H1 (cell line): ENCODE results near the gene ATP6V1A. TPM values are rescaled to one million over a fixed set of nuclear protein-coding genes. Genes with fewer than 3 reads are reported as not detected.

Experiments used
- CTCF ChIA-PET: fragments of 300-600 bp; sonication (Branson Sonifier 250); formaldehyde crosslinking; loops from one replicate; lab custom pipeline; 2021; ENCODE audit not compliant: partially characterized antibody; lab: Charles Lee
- POLR2A ChIA-PET: fragments of 300-600 bp; sonication (Branson Sonifier 250); formaldehyde crosslinking; loops from one replicate; lab custom pipeline; 2021; ENCODE audit warnings: inconsistent platforms; ENCODE audit not compliant: partially characterized antibody; lab: Charles Lee
- DNase-seq, 2 experiments: peaks; one replicate each; pipeline versions ENCODE4 v3.0.0 to v3.0.0-alpha.2; 2010 to 2022; ENCODE audit warnings: low spot score in 2 of 2, low read depth in 1 of 2, mixed read lengths in 1 of 2
- FAIRE-seq: peaks from 2 replicates; lab custom pipeline; 2011; peaks lifted over from hg19 to GRCh38; lab: Jason Lieb, UNC
- H2AFZ ChIP-seq: 2 replicates; pipeline ENCODE4 v1.8.1; 2012; ENCODE audit warnings: low read length, inconsistent platforms
- H2AK5ac ChIP-seq: 2 replicates; pipeline ENCODE4 v1.6.1; 2013; ENCODE audit warnings: low read depth, low read length
- H2BK120ac ChIP-seq: replicated peaks from 2 replicates; pipeline ENCODE3; 2013; ENCODE audit warnings: low read depth, low read length, inconsistent platforms
- H2BK12ac ChIP-seq: 2 replicates; pipeline ENCODE4 v1.6.1; 2013; ENCODE audit warnings: low read depth, low read length
- H2BK15ac ChIP-seq: 2 replicates; pipeline ENCODE4 v1.6.1; 2013; ENCODE audit warnings: low read length
- H2BK20ac ChIP-seq: 2 replicates; pipeline ENCODE4 v1.6.1; 2013; ENCODE audit warnings: low read length
- H2BK5ac ChIP-seq: 2 replicates; pipeline ENCODE4 v1.6.1; 2013; ENCODE audit warnings: low read depth, low read length
- H3K14ac ChIP-seq: 2 replicates; pipeline ENCODE4 v1.6.1; 2013; ENCODE audit warnings: inconsistent platforms; ENCODE audit not compliant: insufficient read length
- H3K18ac ChIP-seq: 2 replicates; pipeline ENCODE4 v1.6.1; 2013; ENCODE audit warnings: low read length; ENCODE audit errors: extremely low read depth
- H3K23ac ChIP-seq: 2 replicates; pipeline ENCODE4 v1.6.1; 2013; ENCODE audit warnings: inconsistent platforms; ENCODE audit not compliant: insufficient read length
- H3K23me2 ChIP-seq: 2 replicates; pipeline ENCODE4 v1.6.1; 2013; ENCODE audit warnings: low read depth, low read length
- H3K27ac ChIP-seq: 2 replicates; pipeline ENCODE4 v1.6.1; 2011; ENCODE audit warnings: low read depth, low read length, inconsistent platforms
- H3K27me3 ChIP-seq, 4 experiments: replicated peaks in 1 of 4; 1 replicate in 1 of 4; 2 replicates in 3 of 4; pipeline versions ENCODE4 v1.6.1 to v1.8.1; 2011 to 2013; ENCODE audit warnings: low read length in 3 of 4, mild to moderate bottlenecking in 3 of 4, inconsistent platforms in 2 of 4, mixed read lengths in 2 of 4, moderate library complexity in 1 of 4; ENCODE audit not compliant: control insufficient read depth in 3 of 4, insufficient read depth in 3 of 4; ENCODE audit errors: extremely low read depth in 1 of 4
- H3K36me3 ChIP-seq, 4 experiments: 2 replicates each; pipeline versions ENCODE4 v1.6.1 to v1.8.1; 2011 to 2013; ENCODE audit warnings: mild to moderate bottlenecking in 4 of 4, low read length in 3 of 4, moderate library complexity in 2 of 4, control low read depth in 1 of 4, inconsistent platforms in 1 of 4; ENCODE audit not compliant: insufficient read depth in 4 of 4, control insufficient read depth in 2 of 4
- H3K4ac ChIP-seq: replicated peaks from 2 replicates; pipeline ENCODE3; 2013; ENCODE audit warnings: low read length, low read depth, mixed read lengths, inconsistent platforms; ENCODE audit not compliant: insufficient read length
- H3K4me1 ChIP-seq, 4 experiments: replicated peaks in 1 of 4; 1 replicate in 1 of 4; 2 replicates in 3 of 4; pipeline versions ENCODE4 v1.6.1 to v1.8.1; 2011 to 2013; ENCODE audit warnings: low read length in 3 of 4, inconsistent platforms in 2 of 4, mixed read lengths in 1 of 4; ENCODE audit not compliant: insufficient read depth in 4 of 4, control insufficient read depth in 3 of 4
- H3K4me2 ChIP-seq, 2 experiments: 2 replicates each; pipeline versions ENCODE4 v1.6.1 to v1.8.1; 2011 to 2013; ENCODE audit warnings: low read depth in 2 of 2, low read length in 2 of 2, control low read depth in 1 of 2, inconsistent platforms in 1 of 2, mild to moderate bottlenecking in 1 of 2; ENCODE audit not compliant: insufficient read depth in 1 of 2
- H3K4me3 ChIP-seq, 4 experiments: fragments of 200-600, 300-600 bp in 1 of 4; sonication (generic), shearing (Covaris generic), sonication (Bioruptor Twin) in 1 of 4; 2 replicates each; pipeline versions ENCODE4 v1.5.1 to v1.8.1; 2011 to 2016; ENCODE audit warnings: low read length in 4 of 4, low read depth in 3 of 4, control low read depth in 2 of 4, inconsistent platforms in 2 of 4, mild to moderate bottlenecking in 2 of 4, mixed read lengths in 1 of 4, moderate library complexity in 1 of 4; ENCODE audit not compliant: insufficient read depth in 2 of 4; ENCODE audit errors: extremely low read depth in 1 of 4
- H3K56ac ChIP-seq: replicated peaks from 2 replicates; pipeline ENCODE3; 2013; ENCODE audit warnings: low read depth, mild to moderate bottlenecking, mixed read lengths, low read length, inconsistent platforms; ENCODE audit not compliant: insufficient read length
- H3K79me1 ChIP-seq: 2 replicates; pipeline ENCODE4 v1.6.1; 2013; ENCODE audit warnings: low read depth, low read length, control low read depth
- H3K79me2 ChIP-seq, 2 experiments: 2 replicates each; pipeline versions ENCODE4 v1.6.1 to v1.8.1; 2012 to 2013; ENCODE audit warnings: low read length in 2 of 2, mild to moderate bottlenecking in 2 of 2, inconsistent platforms in 1 of 2; ENCODE audit not compliant: insufficient read depth in 2 of 2, control insufficient read depth in 1 of 2
- H3K9ac ChIP-seq, 4 experiments: replicated peaks in 1 of 4; 1 replicate in 1 of 4; 2 replicates in 3 of 4; pipeline versions ENCODE4 v1.6.1 to v1.8.1; 2011 to 2013; ENCODE audit warnings: low read depth in 3 of 4, low read length in 3 of 4, control low read depth in 2 of 4, mild to moderate bottlenecking in 2 of 4, moderate library complexity in 2 of 4, inconsistent platforms in 1 of 4; ENCODE audit errors: extremely low read depth in 1 of 4
- H3K9me3 ChIP-seq, 2 experiments: 2 replicates each; pipeline versions ENCODE4 v1.6.1 to v1.8.1; 2012 to 2013; ENCODE audit warnings: mild to moderate bottlenecking in 2 of 2, moderate library complexity in 2 of 2, control low read depth in 1 of 2, inconsistent platforms in 1 of 2, low read depth in 1 of 2, low read length in 1 of 2, mixed read lengths in 1 of 2; ENCODE audit not compliant: insufficient read depth in 2 of 2
- H4K20me1 ChIP-seq, 2 experiments: replicated peaks in 1 of 2; 2 replicates each; pipeline versions ENCODE3 to v1.8.1; 2011 to 2013; ENCODE audit warnings: inconsistent platforms in 2 of 2, low read length in 2 of 2, mild to moderate bottlenecking in 1 of 2; ENCODE audit not compliant: insufficient read depth in 2 of 2, control insufficient read depth in 1 of 2
- H4K5ac ChIP-seq: 2 replicates; pipeline ENCODE4 v1.6.1; 2013; ENCODE audit warnings: low read length, low read depth, mixed read lengths, inconsistent platforms; ENCODE audit not compliant: insufficient read length
- H4K8ac ChIP-seq: 2 replicates; pipeline ENCODE4 v1.8.0; 2013; ENCODE audit warnings: mild to moderate bottlenecking, moderate library complexity, low read length, inconsistent platforms; ENCODE audit not compliant: insufficient read depth; ENCODE audit errors: extremely low read depth
- H4K91ac ChIP-seq: replicated peaks from 2 replicates; pipeline ENCODE3; 2013; ENCODE audit warnings: low read length, mixed read lengths, inconsistent platforms; ENCODE audit not compliant: insufficient read length
- CBX5 ChIP-seq: fragments of 300-800, 300-1000 bp; sonication (generic); IDR thresholded peaks from 2 replicates; pipeline ENCODE4 v1.7.1; 2016; ENCODE audit warnings: antibody characterized with exemption, low read length, low read depth
- EGR1 ChIP-seq: IDR thresholded peaks from 2 replicates; pipeline ENCODE4 v1.6.1; 2011; ENCODE audit warnings: low read depth, low read length, borderline replicate concordance
- GABPA ChIP-seq: IDR thresholded peaks from 2 replicates; pipeline ENCODE4 v1.6.1; 2011; ENCODE audit warnings: mild to moderate bottlenecking, low read length, moderate library complexity, borderline replicate concordance; ENCODE audit not compliant: insufficient read depth
- GTF2F1 ChIP-seq: IDR thresholded peaks from 2 replicates; pipeline ENCODE4 v1.6.1; 2012; ENCODE audit warnings: low read depth, low read length, improper control_type of control experiment, borderline replicate concordance
- KDM4A ChIP-seq: IDR thresholded peaks from one replicate; pipeline ENCODE4 v1.7.1; 2012; ENCODE audit warnings: low read depth, mild to moderate bottlenecking, moderate library complexity, low read length, inconsistent platforms; ENCODE audit not compliant: severe bottlenecking
- MAFK ChIP-seq: IDR thresholded peaks from 2 replicates; pipeline ENCODE4 v1.6.1; 2012; ENCODE audit warnings: low read depth, mild to moderate bottlenecking, improper control_type of control experiment, low read length
- RXRA ChIP-seq: IDR thresholded peaks from 2 replicates; pipeline ENCODE4 v1.6.1; 2011; ENCODE audit warnings: low read depth, mild to moderate bottlenecking, low read length, moderate library complexity; ENCODE audit not compliant: insufficient read depth
- SIRT6 ChIP-seq: IDR thresholded peaks from one replicate; pipeline ENCODE4 v1.7.1; 2012; ENCODE audit warnings: low read length, inconsistent platforms
- SP1 ChIP-seq: IDR thresholded peaks from 2 replicates; pipeline ENCODE4 v1.6.1; 2011; ENCODE audit warnings: low read depth, low read length
- SRF ChIP-seq: IDR thresholded peaks from 2 replicates; pipeline ENCODE4 v1.6.1; 2011; ENCODE audit warnings: mild to moderate bottlenecking, low read depth, low read length, moderate library complexity
- WGBS, 2 experiments: shearing (Covaris generic) in 1 of 2; methylation state at CpG; one replicate each; pipeline versions ENCODE4 v1.1.6 to v1.1.7; 2013 to 2015; ENCODE audit warnings: low lambda C conversion rate in 2 of 2, mixed read lengths in 2 of 2, inconsistent platforms in 1 of 2, low coverage in 1 of 2, missing lambda C conversion rate in 1 of 2; ENCODE audit not compliant: insufficient replicate concordance in 2 of 2, insufficient coverage in 1 of 2, insufficient read length in 1 of 2; ENCODE audit errors: extremely low coverage in 1 of 2, missing lambda C conversion rate in 1 of 2; 5-methylcytosine and 5-hydroxymethylcytosine counted together
- polyA plus RNA-seq, 7 experiments: library from polyadenylated mRNA; depleted of rRNA in 3 of 7; stranded (reverse) in 5 of 7; unstranded in 2 of 7; fragments of >200 nt in 5 of 7; fragments of 200-250 nt in 2 of 7; gene quantifications; 1 replicate in 5 of 7; 2 replicates in 1 of 7; 4 replicates in 1 of 7; pipeline versions ENCODE4 v1.2.1 to v1.2.3, GENCODE V29; 2011 to 2013; ENCODE audit warnings: missing spikeins in 2 of 7, mixed read lengths in 2 of 7
- total RNA-seq: library from RNA; stranded (reverse); fragmentation: NEBNext Ultra II Directional; extraction: Animal tissue kit (Norgen Biotek cat#: 25700); gene quantifications from 2 replicates; pipeline ENCODE4 v1.2.1, GENCODE V29; 2021
- TF ChIP-seq, protein P1 (sequence below): IDR thresholded peaks from 2 replicates; pipeline ENCODE4 v1.6.1; 2012; ENCODE audit warnings: inconsistent platforms

Gene ATP6V1A
- total and polyA plus RNA-seq, 2 of the 8 experiments (the other 6 are each of a cell fraction or from before 2014, with no cell fraction given), result 15.4 to 90.9 TPM

GRCh38 chr3:113698213-113698742, 48.6 kb upstream of the ATP6V1A start:
- Histone ChIP-seq H3K18ac (no peak overlapping the region), H3K79me1 (no peaks in the 10 kb centered on the region; the same call in 1 of the 2 replicates), H3K27ac (no peak overlapping the region), H3K14ac (no peak overlapping the region), H3K27me3 (no peaks in the 10 kb centered on the region), H3K4me3 (peak overlapping the region in 1 of 4 experiments; percentile 94; a peak in 2 of 8 replicates), H2BK12ac (no peak overlapping the region), H2BK120ac (no peak overlapping the region), H2BK20ac (no peak overlapping the region), H2AFZ (no peak overlapping the region), H3K4me2 (peak overlapping the region in 1 of 2 experiments; percentile 94; a peak in 2 of 4 replicates), H4K20me1 (no peaks in the 10 kb centered on the region), H2BK15ac (no peak overlapping the region), H2AK5ac (no peak overlapping the region), H3K36me3 (no peaks in the 10 kb centered on the region), H3K79me2 (peaks cover 0 to 28% of the 10 kb centered on the region in 2 experiments; a peak in 2 of 4 replicates), H2BK5ac (no peak overlapping the region), H4K5ac (no peak overlapping the region), H4K91ac (no peak overlapping the region), H3K4ac (no peak overlapping the region), H3K56ac (no peak overlapping the region), H4K8ac (no peak overlapping the region), H3K9me3 (no peaks in the 10 kb centered on the region), H3K23me2 (peaks cover 12% of the 10 kb centered on the region), H3K23ac (no peak overlapping the region), H3K9ac (no peak overlapping the region), H3K4me1 (peaks cover 0 to 11% (median 0%) of the 10 kb centered on the region in 4 experiments; a peak in 4 of 7 replicates)
- DNase-seq (no peak), FAIRE-seq (no peak)
- ChIA-PET CTCF (interaction anchor here (0.6 to 1.4 kb wide), 6 partner anchors 11 to 184 kb away, joined by 3 to 5 read pairs (median 4); no protein-coding TSS in a partner anchor), POLR2A (interaction anchor here (0.9 to 1.9 kb wide), 3 partner anchors 12 to 47 kb away, joined by 5 to 6 read pairs (median 5); partner anchors contain the start of gene NAA50)
- no peak for TF ChIP-seq KDM4A
- TF ChIP-seq, protein P1, sequence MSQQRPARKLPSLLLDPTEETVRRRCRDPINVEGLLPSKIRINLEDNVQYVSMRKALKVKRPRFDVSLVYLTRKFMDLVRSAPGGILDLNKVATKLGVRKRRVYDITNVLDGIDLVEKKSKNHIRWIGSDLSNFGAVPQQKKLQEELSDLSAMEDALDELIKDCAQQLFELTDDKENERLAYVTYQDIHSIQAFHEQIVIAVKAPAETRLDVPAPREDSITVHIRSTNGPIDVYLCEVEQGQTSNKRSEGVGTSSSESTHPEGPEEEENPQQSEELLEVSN, result no peak
- TF ChIP-seq SP1, result no peak
- no peak for TF ChIP-seq RXRA
- no peak for TF ChIP-seq EGR1
- no peak for TF ChIP-seq GABPA
- TF ChIP-seq SIRT6, result no peak
- TF ChIP-seq GTF2F1, result no peak
- TF ChIP-seq CBX5, result no peak
- no peak for TF ChIP-seq SRF
- TF ChIP-seq MAFK, result no peak
- 87% methylated on average over 6 of the region's 6 CpGs; no CpG with 5 or more reads in 1 of the 2 experiments for WGBS, 2 experiments
